ENCODE data around the gene GPATCH8. TPM values are rescaled to one million over a fixed set of nuclear protein-coding genes. Genes with fewer than 3 reads are reported as not detected.

GPATCH8 gene
- total and polyA plus RNA-seq, 2 of the 8 experiments (the other 6 are each of a cell fraction or from before 2014, with no cell fraction given), result 20.5 to 58.1 TPM

GRCh38 chr17:44348988-44349364 is 154.2 kb downstream of the GPATCH8 start:
- no peak overlapping the region for H3K9ac ChIP-seq (replicated peaks in 1 of 4; ENCODE audit: extremely low read depth in 1 of 4, low read depth in 3 of 4, low read length in 3 of 4)
- peaks cover 4 to 22% of the 10 kb centered on the region in 2 experiments for H4K20me1 ChIP-seq (replicated peaks in 1 of 2; ENCODE audit: control insufficient read depth in 1 of 2, insufficient read depth in 2 of 2, low read length in 2 of 2)
- no peaks in the 10 kb centered on the region for H3K9me3 ChIP-seq (ENCODE audit: insufficient read depth in 2 of 2, low read depth in 1 of 2, low read length in 1 of 2)
- DNase-seq (ENCODE audit: low read depth in 1 of 2, low spot score in 2 of 2) (no peak), FAIRE-seq (no peak)
- 0 out of 2 replicates have a peak overlapping the region, but pooled peaks have one; percentile 18 for H4K8ac ChIP-seq (ENCODE audit: extremely low read depth, insufficient read depth, low read length)
- H2AK5ac ChIP-seq (ENCODE audit: low read depth, low read length), result no peak overlapping the region
- peaks cover 0 to 3% of the 10 kb centered on the region in 2 experiments; a peak in 1 of 4 replicates for H3K79me2 ChIP-seq (ENCODE audit: control insufficient read depth in 1 of 2, insufficient read depth in 2 of 2, low read length in 2 of 2)
- peaks cover 7% of the 10 kb centered on the region; the same call in 1 of the 2 replicates for H3K23me2 ChIP-seq (ENCODE audit: low read depth, low read length)
- H3K4me1 ChIP-seq (replicated peaks in 1 of 4; ENCODE audit: control insufficient read depth in 3 of 4, insufficient read depth in 4 of 4, low read length in 3 of 4), result peaks cover 0 to 7% (median 5%) of the 10 kb centered on the region in 4 experiments; a peak in 4 of 7 replicates
- no peak overlapping the region for H3K4me2 ChIP-seq (ENCODE audit: insufficient read depth in 1 of 2, low read depth in 2 of 2, low read length in 2 of 2)
- no peak overlapping the region for H2BK120ac ChIP-seq (replicated peaks; ENCODE audit: low read depth, low read length)
- no peak overlapping the region for H4K5ac ChIP-seq (ENCODE audit: insufficient read length, low read depth, low read length)
- H2BK12ac ChIP-seq (ENCODE audit: low read depth, low read length), result no peak overlapping the region
- no peak overlapping the region for H3K56ac ChIP-seq (replicated peaks; ENCODE audit: insufficient read length, low read depth, low read length)
- ChIA-PET POLR2A (ENCODE audit: partially characterized antibody) (interaction anchor here (0.8 kb wide), 1 partner anchor 23 kb away, joined by 3 read pairs; no protein-coding TSS in a partner anchor), CTCF (ENCODE audit: partially characterized antibody) (interaction anchor here (0.6 to 5.6 kb wide), 6 partner anchors 13 to 846 kb away, joined by 3 to 62 read pairs (median 17); partner anchors contain the start of gene FAM171A2)
- no peak overlapping the region; the same call in 1 of the 2 replicates for H2BK5ac ChIP-seq (ENCODE audit: low read depth, low read length)
- H3K14ac ChIP-seq (ENCODE audit: insufficient read length), result no peak overlapping the region
- H3K23ac ChIP-seq (ENCODE audit: insufficient read length), result no peak overlapping the region
- no peak overlapping the region for H3K27ac ChIP-seq (ENCODE audit: low read depth, low read length)
- no peak overlapping the region for H4K91ac ChIP-seq (replicated peaks; ENCODE audit: insufficient read length, low read length)
- no peak overlapping the region for H3K4ac ChIP-seq (replicated peaks; ENCODE audit: insufficient read length, low read depth, low read length)
- H3K18ac ChIP-seq (ENCODE audit: extremely low read depth, low read length), result no peak overlapping the region
- H2BK15ac ChIP-seq (ENCODE audit: low read length), result no peak overlapping the region
- H3K4me3 ChIP-seq (ENCODE audit: extremely low read depth in 1 of 4, insufficient read depth in 2 of 4, low read depth in 3 of 4, low read length in 4 of 4), result no peak overlapping the region
- 82% methylated on average over 6 of the region's 6 CpGs; no CpG with 5 or more reads in 1 of the 2 experiments for WGBS, 2 experiments (ENCODE audit: extremely low coverage in 1 of 2, insufficient coverage in 1 of 2, insufficient read length in 1 of 2, insufficient replicate concordance in 2 of 2, low coverage in 1 of 2, low lambda C conversion rate in 2 of 2, missing lambda C conversion rate in 1 of 2)
- H3K79me1 ChIP-seq (ENCODE audit: low read depth, low read length), result no peaks in the 10 kb centered on the region
- no peak overlapping the region for H2AFZ ChIP-seq (ENCODE audit: low read length)
- H3K36me3 ChIP-seq (ENCODE audit: control insufficient read depth in 2 of 4, insufficient read depth in 4 of 4, low read length in 3 of 4), result peaks cover 0 to 3% (median under 1%) of the 10 kb centered on the region in 4 experiments; a peak in 3 of 8 replicates
- no peak overlapping the region for H2BK20ac ChIP-seq (ENCODE audit: low read length)
- no peaks in the 10 kb centered on the region; a peak in 4 of 7 replicates for H3K27me3 ChIP-seq (replicated peaks in 1 of 4; ENCODE audit: control insufficient read depth in 3 of 4, extremely low read depth in 1 of 4, insufficient read depth in 3 of 4, low read length in 3 of 4)
- no peak for TF ChIP-seq CBX8 (IDR thresholded peaks at IDR 0.05; ENCODE audit: borderline replicate concordance, low read depth, low read length)
- no peak for TF ChIP-seq EP300 (IDR thresholded peaks at IDR 0.05; ENCODE audit: borderline replicate concordance in 1 of 2, low read depth in 2 of 2, low read length in 2 of 2)
- no peak for TF ChIP-seq CHD1 (IDR thresholded peaks at IDR 0.05; ENCODE audit: low read depth, low read length)
- no peak for TF ChIP-seq SIX5 (IDR thresholded peaks at IDR 0.05; ENCODE audit: low read depth, low read length)
- TF ChIP-seq CBX5 (IDR thresholded peaks at IDR 0.05; ENCODE audit: low read depth, low read length), result no peak
- TF ChIP-seq KDM4A (IDR thresholded peaks at IDR 0.05; ENCODE audit: low read depth, low read length, severe bottlenecking), result no peak
- no peak for TF ChIP-seq MAX (IDR thresholded peaks at IDR 0.05)
- no peak for TF ChIP-seq KDM5A (IDR thresholded peaks at IDR 0.05; ENCODE audit: low read length)
- TF ChIP-seq ZNF274 (IDR thresholded peaks at IDR 0.05; ENCODE audit: borderline replicate concordance, extremely low read depth, low read length), result no peak
- no peak for TF ChIP-seq EGR1 (IDR thresholded peaks at IDR 0.05; ENCODE audit: borderline replicate concordance, low read depth, low read length)
- TF ChIP-seq FOSL1 (IDR thresholded peaks at IDR 0.05; ENCODE audit: insufficient read depth, low read depth, low read length), result no peak
- TF ChIP-seq GABPA (IDR thresholded peaks at IDR 0.05; ENCODE audit: borderline replicate concordance, insufficient read depth, low read length), result no peak
- TF ChIP-seq SIN3A (conservative IDR thresholded peaks at IDR 0.05 in 1 of 2, IDR thresholded peaks at IDR 0.05 in 1 of 2; ENCODE audit: low read depth in 1 of 2, low read length in 2 of 2), result no peak

Data from H1 (cell line).